NCI-H146 (cell line): Measurements from ENCODE around the gene USP4.

ENCODE experiments used
- DNase-seq: peaks from one replicate; lab custom pipeline; 2025; lab: John Stamatoyannopoulos, UW

USP4 gene

DNA sequence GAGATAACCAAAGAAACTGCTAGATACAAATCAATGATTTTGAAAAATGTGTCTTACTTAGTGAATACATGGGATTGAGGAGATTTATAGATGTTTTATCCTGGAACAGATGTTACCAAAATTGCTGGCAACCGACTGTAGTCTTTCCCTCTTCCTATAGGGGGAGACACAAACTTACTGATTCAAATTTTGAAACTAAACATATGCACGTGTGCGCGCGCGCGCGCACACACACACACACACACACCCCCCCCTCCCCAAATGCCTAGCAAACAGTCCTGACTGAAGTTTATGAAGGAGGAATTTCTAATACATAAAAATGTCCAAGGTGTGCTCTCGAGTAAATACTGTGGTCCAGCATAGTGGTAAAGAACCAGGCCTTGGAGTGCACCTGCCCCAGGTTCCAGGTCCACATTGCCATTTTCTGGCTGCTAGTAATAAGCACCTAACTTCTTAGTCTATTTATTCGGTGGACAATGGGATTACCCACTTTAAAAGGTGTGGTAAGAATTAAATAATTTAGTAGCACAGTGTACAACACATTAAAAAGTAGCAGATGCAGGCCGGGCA, 44.3 kb downstream of the USP4 start:
- DNase-seq = peak; percentile 4

DNA sequence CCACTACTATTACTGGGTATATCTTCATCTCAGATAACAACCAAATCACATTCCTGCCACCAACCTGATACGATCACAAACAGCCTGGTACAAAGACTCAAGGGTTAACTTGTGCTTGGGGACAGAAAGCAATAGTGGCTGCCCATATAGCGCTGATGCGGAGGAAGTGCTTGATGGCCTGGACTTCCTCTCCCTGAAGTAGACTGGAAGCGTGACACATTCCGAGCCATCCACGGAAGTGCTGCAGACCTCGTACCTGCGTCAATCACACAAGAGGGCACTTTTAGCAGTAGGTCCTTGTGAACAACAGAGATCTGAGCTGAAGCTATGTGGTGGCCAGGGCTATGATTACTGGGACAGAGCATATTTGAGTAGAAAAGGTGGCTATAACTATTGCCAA, 45.5 kb downstream of the USP4 start:
- no peak for DNase-seq

DNA sequence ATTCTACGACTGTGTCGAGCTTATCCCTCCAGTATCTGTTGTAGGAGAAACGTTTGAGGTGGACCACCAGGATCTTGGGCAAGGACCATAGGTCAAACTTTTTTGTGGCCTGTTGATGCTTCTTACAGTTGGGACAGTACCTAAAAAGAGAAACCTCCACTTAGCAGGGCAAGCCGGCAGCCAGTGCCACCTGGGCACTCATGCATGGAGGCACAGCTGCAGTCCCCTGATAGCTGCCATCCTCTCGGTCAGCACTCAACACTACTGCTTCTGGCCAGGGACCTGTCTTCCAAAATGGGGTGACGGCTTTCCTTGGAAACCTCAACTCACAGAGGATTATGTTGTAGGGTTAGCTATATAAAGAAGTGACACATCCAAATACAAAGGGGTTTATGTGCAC, 55.9 kb downstream of the USP4 start:
- no peak for DNase-seq

DNA sequence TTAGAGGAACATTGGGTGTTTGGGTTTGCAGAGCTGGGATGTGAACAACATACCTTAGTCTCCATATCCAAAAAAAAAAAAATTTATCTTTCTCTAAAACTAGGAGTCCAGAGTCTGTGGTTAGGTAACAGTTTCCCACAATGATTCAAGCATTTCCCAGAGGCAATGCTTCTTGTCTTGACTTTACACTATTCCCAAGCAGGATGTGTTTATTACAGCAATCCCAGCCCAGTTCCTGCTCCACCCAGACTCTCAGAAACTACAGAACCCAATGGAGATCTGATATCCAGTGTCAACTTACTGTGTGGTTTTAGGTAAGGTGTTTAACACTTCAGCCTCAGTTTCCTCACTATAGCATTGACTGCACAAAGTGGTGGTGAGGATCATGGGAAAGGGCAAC, 60.5 kb downstream of the USP4 start:
- no peak for DNase-seq

- no peak for DNase-seq
Measured at GRCh38 chr3:49278548-49278947, 61.3 kb downstream of the USP4 start.

DNA sequence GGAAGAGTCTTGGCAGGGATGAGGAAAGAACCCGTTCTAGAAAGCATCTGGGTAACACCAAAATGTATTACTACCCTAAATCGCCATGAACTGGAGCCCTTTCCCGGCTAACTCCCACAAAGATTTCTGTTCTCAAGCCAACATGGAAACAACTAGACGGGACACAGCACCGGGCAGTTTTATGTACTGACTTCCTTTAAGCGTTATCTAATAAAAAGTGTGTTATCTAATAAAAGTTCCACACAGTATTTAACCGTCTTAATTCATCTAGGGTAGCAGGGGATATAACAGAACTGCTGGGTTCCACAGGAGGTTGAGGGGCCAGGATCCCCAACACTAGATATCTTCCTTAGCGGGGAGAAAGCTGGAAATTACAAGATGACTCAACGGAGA, 62.5 kb downstream of the USP4 start:
- DNase-seq = no peak

DNA sequence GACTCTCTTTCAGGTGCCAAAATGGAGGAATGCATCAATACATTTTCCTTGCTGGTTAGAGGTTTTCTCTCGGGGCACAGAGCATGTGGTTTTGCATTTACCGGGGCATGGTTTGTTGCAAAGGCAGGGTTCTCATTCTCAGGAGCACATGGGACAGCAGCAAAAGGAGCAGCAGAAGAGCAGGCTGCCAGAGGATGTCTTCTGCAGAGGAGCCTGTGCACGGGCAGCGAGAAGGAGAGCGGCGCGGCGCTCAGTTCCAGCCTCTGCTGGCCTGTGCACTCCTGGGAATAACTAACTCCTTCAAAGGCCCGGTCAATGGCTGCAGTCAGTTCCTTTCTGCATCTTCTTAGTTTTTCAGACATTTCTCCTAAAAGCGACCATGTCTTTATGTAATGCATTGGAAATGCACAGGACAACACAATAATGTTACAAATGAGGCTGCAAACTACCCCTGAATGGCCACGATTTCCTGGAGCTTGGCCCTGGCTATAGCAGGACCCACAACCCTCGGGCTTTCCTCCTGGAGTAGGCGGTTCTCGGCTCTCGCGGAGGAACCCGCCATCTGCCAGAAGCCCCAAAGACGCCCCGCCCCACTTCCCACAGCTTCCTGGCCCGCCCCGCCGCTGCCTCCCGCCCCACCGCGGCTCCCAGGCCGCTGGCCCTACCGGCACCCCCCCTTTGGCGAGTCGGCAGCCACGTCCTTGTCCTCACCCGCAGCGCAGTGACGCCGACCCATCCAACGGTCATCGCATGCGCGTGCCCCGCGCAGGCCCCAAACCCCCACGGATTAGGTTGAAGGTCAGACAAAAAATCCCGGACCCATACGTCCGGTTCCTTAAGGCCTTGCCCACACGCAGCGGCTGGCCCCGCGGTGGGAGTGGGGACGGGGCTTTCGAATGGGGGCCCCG, 63.1 kb downstream of the USP4 start, which contains the start of gene C3orf62:
TSS of gene C3orf62 (minus strand) at position 758 of the 908 bp plus-strand sequence. CDS start at position 398, 360 bp downstream.
- no peak for DNase-seq

- no peak for DNase-seq
Measured at GRCh38 chr3:49273825-49274532, 65.9 kb downstream of the USP4 start.

DNA sequence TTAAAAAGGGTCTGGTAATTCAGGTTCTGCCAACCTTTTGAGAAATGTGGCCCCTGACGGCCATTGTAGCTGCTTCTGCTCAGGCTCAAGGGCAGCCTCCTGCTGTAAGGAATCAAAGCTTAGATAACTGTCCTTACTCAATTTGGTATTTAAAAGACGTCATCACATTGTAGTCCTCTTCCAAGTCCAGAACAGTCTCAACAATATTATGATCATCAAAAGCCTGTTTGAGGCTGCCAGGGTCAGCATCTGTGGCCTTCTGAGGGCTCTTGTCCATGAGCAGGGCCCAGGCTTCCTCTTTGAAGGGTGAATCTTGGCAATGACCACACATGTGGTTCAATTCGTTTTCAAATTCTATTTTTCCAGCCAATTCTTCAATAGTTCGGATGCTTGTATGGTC, 68.8 kb downstream of the USP4 start:
- DNase-seq = no peak

DNA sequence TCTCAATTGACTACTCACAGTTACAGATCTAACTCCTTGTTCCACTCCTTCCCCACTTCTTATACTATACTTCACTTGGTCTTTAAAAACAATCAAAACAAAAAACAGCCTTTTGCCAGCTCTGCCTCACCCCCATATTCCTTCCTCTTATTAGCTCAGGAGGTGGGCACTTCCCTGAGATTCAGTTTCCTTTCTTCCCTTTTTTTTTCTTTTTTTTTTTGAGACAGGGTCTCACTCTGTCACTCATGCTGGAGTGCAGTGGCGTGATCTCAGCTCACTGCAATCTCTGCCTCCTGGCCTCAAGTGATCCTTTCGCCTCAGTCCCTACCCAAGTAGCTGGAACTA, 69.7 kb downstream of the USP4 start:
- no peak for DNase-seq

- DNase-seq = no peak
Measured at GRCh38 chr3:49269443-49270155, 70.3 kb downstream of the USP4 start.

DNA sequence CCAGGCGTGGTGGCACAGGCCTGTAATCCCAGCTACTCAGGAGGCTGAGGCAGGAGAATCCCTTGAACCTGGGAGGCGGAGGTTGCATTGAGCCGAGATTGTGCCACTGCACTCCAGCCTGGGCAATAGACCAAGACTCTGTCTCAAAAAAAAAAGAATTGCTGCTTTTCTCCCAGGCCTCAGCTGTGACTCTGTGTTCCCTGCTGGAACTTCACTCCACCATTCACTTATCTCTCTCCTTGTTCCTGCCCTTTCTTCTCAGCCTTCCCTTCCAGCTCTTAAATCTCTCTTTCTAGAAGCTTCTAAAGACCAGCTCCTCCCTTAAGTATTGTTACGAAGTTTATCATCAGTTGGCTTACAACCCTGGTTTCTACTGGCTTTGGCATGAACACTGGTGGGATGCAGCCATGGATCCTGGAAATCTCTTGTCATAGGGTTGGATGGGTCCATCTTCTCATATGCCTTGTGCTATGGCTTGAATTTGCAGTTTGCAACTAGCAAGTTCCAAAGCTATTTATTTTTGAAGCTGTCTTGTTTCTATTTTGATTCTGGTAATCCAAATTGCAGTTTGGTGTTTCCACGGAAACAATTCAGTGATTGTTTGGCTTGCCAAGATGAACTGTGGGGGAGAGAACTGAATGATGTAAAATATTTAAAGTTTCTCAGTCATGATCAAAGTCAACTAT, 73.3 kb downstream of the USP4 start:
- DNase-seq = no peak

- no peak for DNase-seq
Measured at GRCh38 chr3:49265661-49266386, 74.0 kb downstream of the USP4 start.

- no peak for DNase-seq
Measured at GRCh38 chr3:49263159-49263889, 76.5 kb downstream of the USP4 start.

DNA sequence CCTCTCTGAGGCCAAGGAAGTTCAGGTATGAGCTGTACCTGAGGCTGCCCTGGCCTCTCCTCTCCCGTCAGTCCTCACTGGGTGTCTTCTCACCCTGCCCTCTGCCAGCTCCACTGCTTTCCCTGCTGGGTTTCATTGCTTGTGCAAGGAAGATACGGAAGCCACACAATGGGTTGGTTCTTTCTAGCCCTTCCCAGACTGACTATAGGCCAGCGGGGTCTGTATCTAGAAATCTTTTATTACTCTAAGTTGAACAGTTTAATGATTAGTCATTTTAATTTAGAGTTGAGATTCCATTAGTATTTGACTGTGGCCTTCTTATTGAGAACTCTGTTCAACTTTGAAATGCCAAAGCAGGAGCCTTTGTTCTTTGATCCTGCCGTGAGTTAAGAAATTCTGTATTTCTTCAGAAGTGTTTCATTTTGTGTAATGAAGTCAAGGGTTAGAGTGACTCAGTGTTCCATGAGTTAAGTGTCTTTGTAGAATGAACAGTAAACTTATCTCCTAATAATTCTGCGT, 79.0 kb downstream of the USP4 start:
- DNase-seq = no peak

DNA sequence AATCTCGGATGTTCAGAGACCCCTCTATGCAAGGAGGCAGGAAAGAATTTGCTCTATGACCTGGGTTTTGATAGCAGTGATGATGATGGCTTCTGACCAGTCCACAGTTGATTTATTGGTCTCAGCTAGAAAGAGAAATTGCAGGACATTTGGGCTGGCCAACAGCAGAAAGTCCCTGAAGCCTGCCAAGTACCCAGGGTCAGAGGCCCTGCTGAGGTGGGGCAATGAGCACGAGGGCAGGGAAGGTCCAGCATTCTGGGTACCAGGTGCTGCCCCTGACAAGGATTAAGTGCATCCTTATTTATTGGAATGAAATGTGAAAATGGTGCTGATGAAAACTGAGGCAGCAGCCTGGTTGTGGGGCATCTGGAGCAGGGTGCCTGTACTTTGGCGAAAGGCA, 82.7 kb downstream of the USP4 start:
- no peak for DNase-seq

- no peak for DNase-seq
Measured at GRCh38 chr3:49255718-49256511, 83.9 kb downstream of the USP4 start.

DNA sequence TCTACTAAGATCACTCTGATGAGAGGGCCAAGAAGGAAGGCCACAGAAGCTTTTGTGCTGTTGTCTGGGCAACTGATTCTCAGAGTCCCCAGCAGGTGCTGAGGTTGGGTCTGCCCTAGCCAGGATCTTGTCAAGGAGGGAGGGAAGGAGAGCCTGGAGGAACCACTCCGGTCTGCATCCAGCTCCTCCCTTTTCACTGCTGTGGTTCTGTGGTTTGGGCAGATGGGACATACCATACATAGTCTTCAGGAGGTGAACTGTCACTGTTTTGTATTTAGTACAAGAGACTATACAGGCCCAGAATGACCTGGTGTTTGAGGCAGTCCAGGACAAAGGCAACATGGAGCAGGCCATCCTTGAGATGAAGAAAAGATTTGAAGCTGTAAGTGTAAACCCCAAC, 84.7 kb downstream of the USP4 start:
- DNase-seq = no peak

- no peak for DNase-seq
Measured at GRCh38 chr3:49253512-49253911, 86.3 kb downstream of the USP4 start.
